Ectodermal cell (in vitro differentiated cells): ENCODE results near the gene TLR10.
"Not testable (repeated sequence)": the region's sequence is repeated elsewhere in the genome, so short reads cannot be mapped to it uniquely, and the experiment has no call there.

Experiments
- H3K27ac ChIP-seq: 2 replicates; pipeline ENCODE4 v1.7.0; 2013; ENCODE audit warnings: mild to moderate bottlenecking, low read depth, low read length; ENCODE audit not compliant: insufficient read depth, poor library complexity, severe bottlenecking
- H3K27me3 ChIP-seq: 2 replicates; pipeline ENCODE4 v1.7.0; 2013; ENCODE audit warnings: mild to moderate bottlenecking, low read length; ENCODE audit not compliant: insufficient read depth, control insufficient read depth, poor library complexity, severe bottlenecking
- H3K36me3 ChIP-seq: one replicate; pipeline ENCODE4 v1.7.0; 2013; ENCODE audit warnings: low read length; ENCODE audit not compliant: control insufficient read depth, insufficient read depth
- H3K4me1 ChIP-seq: one replicate; pipeline ENCODE4 v1.7.0; 2013; ENCODE audit warnings: low read length; ENCODE audit not compliant: control insufficient read depth, insufficient read depth
- H3K4me3 ChIP-seq: 2 replicates; pipeline ENCODE4 v1.7.0; 2013; ENCODE audit warnings: low read depth, low read length, control low read depth; ENCODE audit not compliant: insufficient read depth
- H3K9me3 ChIP-seq: 2 replicates; pipeline ENCODE4 v1.7.0; 2013; ENCODE audit warnings: mild to moderate bottlenecking, low read length, moderate library complexity; ENCODE audit not compliant: control insufficient read depth
- WGBS, 2 experiments: methylation state at CpG; one replicate each; pipeline ENCODE4 v1.1.7; 2013; ENCODE audit warnings: missing lambda C conversion rate in 2 of 2; 5-methylcytosine and 5-hydroxymethylcytosine counted together

TLR10 gene

DNA sequence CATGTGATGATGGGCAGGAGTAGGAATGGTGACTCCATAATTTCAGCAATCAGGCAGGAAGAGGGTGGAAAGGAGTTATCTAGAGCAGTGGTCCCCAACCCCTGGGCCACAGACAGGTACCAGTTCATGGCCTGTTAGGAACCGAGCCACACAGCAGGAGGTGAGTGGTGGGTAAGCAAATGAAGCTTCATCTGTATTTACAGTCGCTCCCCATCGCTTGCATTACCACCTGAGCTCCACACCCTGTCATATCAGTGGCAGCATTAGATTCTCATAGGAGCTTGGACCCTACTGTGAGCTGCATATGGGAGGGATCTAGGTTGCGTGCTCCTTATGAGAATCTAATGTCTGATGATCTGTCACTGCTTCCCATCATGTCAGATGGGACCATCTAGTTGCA lies 1.4 kb upstream of the TLR10 start:
- H3K27me3 ChIP-seq, result no peaks in the 10 kb centered on the region
- H3K4me3 ChIP-seq, result no peak overlapping the region
- 94% methylated on average over 4 of the region's 4 CpGs for WGBS, 2 experiments
- no peaks in the 10 kb centered on the region for H3K36me3 ChIP-seq
- H3K4me1 ChIP-seq, result no peaks in the 10 kb centered on the region
- H3K27ac ChIP-seq, result no peak overlapping the region
- no peaks in the 10 kb centered on the region for H3K9me3 ChIP-seq

DNA sequence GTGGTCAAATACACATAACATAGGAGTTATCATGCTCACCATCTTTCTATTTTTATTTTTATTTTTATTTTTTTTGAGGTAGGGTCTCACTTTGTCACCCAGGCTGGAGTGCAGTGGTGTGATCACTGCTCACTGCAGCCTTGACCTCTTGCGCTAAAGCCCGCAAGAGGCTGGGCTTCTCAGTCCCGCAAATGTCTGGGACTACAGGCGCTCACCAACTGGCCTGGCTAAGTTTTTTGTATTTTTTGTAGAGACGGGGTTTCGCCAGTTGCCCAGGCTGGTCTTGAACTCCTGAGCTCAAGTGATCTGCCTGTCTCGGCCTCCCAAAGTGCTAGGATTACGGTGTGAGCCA lies 295 bp upstream of the TLR10 start:
- no peak overlapping the region for H3K4me3 ChIP-seq
- no peaks in the 10 kb centered on the region for H3K36me3 ChIP-seq
- H3K9me3 ChIP-seq, result no peaks in the 10 kb centered on the region
- no peaks in the 10 kb centered on the region for H3K4me1 ChIP-seq
- H3K27ac ChIP-seq, result no peak overlapping the region
- 88 to 91% methylated on average over 8 of the region's 8 CpGs for WGBS, 2 experiments
- H3K27me3 ChIP-seq, result no peaks in the 10 kb centered on the region

DNA sequence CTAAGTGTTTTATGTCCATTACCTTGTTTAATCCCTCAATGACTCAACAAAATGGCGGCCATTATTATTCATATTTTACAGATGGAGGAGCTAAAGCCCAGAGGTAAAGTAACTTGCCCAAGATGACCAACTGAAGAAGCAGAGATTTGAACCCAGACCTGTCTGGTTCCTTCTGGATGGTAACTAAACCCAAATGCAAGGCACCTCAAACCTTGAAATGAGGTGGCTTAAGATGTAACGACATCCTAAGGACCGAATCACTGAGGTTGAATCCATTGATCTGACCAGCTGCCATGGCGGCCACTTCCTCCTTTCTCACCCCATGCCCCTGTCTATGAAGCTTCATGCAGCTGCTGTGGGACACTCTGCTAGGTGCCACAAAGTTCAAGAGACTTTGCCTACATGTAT lies 932 bp downstream of the TLR10 start:
- Histone ChIP-seq H3K27ac (no peak overlapping the region), H3K36me3 (no peaks in the 10 kb centered on the region), H3K27me3 (no peaks in the 10 kb centered on the region), H3K4me3 (no peak overlapping the region), H3K9me3 (no peaks in the 10 kb centered on the region), H3K4me1 (no peaks in the 10 kb centered on the region)
- WGBS, 2 experiments, result 93 to 97% methylated on average over 4 of the region's 4 CpGs

DNA sequence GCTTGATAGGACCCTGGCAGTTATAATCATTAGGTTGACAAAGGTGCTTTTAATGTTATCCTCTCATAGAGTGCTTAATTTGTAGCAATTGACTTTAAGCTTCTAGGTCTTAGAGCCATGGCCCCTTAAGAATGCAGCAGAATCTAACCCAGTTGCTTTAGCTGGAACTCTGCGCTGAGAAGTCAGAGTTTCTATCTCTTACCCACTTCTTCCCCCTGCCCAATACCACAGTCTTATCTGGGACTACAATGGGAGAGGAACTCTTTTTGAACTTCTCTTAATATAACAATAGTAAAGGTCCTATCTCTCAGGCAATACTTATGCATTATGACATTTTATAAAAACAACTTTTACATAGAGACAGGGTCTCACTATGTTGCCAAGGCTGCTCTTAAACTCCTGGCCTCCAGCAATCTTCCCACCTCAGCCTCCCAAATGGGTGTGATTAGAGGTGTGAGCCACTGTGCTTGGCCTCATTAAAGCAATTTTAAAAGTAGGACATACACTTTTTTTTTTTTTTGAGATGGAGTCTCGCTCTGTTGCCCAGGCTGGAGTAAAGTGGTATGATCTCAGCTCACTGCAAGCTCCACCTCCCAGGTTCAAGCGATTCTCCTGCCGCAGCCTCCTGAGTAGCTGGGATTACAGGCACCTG lies 1.8 kb downstream of the TLR10 start:
- H3K4me1 ChIP-seq, result no peaks in the 10 kb centered on the region
- no peaks in the 10 kb centered on the region for H3K27me3 ChIP-seq
- 87 to 94% methylated on average over 4 of the region's 4 CpGs for WGBS, 2 experiments
- no peaks in the 10 kb centered on the region for H3K9me3 ChIP-seq
- no peak overlapping the region for H3K27ac ChIP-seq
- no peak overlapping the region for H3K4me3 ChIP-seq
- H3K36me3 ChIP-seq, result no peaks in the 10 kb centered on the region

DNA sequence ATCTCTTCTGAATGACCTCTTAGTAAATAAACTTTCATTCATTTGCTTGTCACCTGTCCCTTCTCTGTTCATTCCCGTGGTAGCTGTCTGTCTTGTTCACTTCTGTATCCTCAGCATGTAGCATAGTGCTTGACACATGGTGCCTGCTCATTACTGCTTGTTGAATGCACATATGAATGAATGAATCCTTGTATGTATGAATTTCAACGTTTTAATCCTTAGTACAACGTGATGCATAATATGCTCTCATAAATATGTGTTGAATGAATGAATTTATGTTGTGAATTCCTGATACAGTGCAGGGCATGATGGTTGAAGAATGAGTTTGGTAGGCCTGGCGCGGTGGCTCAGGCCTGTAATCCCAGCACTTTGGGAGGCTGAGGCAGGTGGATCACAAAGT lies 3.0 kb downstream of the TLR10 start:
- Histone ChIP-seq H3K27me3 (no peaks in the 10 kb centered on the region), H3K4me3 (no peak overlapping the region), H3K27ac (no peak overlapping the region), H3K36me3 (no peaks in the 10 kb centered on the region), H3K9me3 (no peaks in the 10 kb centered on the region), H3K4me1 (no peaks in the 10 kb centered on the region)
- 91 to 97% methylated on average over 5 of the region's 5 CpGs for WGBS, 2 experiments

DNA sequence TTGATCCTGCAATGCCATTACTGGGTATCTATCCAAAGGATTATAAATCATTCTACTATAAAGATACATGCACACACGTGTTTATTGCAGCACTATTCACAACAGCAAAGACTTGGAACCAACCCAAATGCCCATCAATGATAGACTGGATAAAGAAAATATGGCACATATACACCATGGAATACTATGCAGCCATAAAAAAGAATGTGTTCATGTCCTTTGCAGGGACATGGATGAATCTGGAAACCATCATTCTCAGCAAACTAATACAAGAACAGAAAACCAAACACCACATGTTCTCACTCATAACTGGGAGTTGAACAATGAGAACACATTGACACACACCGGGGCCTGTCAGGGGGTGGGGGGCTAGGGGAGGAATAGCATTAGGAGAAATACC lies 4.9 kb downstream of the TLR10 start:
- H3K4me1 ChIP-seq, H3K27ac ChIP-seq, H3K36me3 ChIP-seq, H3K4me3 ChIP-seq, H3K27me3 ChIP-seq, H3K9me3 ChIP-seq: not testable (repeated sequence)
- WGBS, 2 experiments, result 75 to 100% methylated on average over 1 to 2 of the region's 2 CpGs

DNA sequence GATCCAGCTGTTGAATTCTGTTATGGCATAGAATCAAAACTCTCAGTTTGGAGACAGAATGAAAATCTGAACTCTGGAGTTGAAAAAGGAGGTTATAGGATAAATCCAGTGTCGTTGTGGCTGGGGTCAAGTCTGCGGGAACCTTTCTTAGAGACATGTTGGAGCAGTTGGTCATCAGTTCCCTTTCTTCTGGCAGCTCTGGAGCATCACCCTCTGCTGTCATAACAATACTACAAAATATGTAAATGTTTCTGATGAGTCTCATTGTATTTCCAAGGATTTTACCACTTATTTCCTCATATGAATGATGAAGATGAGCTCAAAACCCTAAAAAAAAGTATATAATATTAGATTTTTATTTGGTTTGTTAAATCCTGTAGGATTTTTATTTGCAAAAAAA lies 7.5 kb downstream of the TLR10 start:
- H3K36me3 ChIP-seq, result no peaks in the 10 kb centered on the region
- no peaks in the 10 kb centered on the region for H3K9me3 ChIP-seq
- no peaks in the 10 kb centered on the region for H3K4me1 ChIP-seq
- H3K27ac ChIP-seq, result no peak overlapping the region
- H3K4me3 ChIP-seq, result no peak overlapping the region
- no peaks in the 10 kb centered on the region for H3K27me3 ChIP-seq
- 95 to 97% methylated on average over 2 of the region's 2 CpGs for WGBS, 2 experiments

DNA sequence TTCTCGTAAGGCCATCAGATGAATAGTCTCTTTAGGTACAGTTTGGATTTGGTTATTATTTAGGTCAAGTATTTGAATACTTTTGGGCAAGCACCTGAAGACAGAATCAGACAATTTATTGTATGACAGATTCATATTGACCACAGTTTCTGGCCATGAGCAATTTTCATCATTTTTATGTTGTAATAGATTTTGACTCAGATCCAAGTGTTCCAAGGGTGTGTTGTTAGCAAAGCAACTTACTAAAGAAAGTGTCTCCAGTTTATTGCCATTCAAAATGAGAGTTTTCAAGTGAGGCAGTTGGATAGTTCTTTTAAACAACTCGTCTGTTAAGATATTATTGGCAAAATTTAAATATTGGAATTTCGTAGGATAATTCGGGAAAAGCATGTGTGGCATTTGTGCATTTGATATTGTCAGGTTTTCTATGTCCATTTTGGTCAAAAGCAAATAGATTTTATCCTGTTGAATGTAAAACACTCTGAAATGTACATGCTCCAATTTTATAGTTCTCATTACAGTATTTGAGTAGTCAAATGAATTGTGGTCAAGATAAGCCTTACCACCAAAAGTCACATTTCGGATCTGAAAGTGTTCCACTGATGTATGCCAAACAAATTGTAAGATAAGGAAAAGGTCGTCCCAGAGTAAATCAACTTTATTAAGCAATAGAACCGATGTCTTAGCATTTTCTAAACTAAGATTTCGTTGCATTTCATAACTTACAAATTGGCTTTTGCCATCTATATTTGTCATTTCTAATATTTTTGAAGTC lies 8.4 kb downstream of the TLR10 start:
- no peak overlapping the region for H3K27ac ChIP-seq
- no peaks in the 10 kb centered on the region for H3K4me1 ChIP-seq
- no peaks in the 10 kb centered on the region for H3K27me3 ChIP-seq
- no peaks in the 10 kb centered on the region for H3K36me3 ChIP-seq
- H3K4me3 ChIP-seq, result no peak overlapping the region
- 88 to 93% methylated on average over 8 of the region's 8 CpGs for WGBS, 2 experiments
- no peaks in the 10 kb centered on the region for H3K9me3 ChIP-seq

DNA sequence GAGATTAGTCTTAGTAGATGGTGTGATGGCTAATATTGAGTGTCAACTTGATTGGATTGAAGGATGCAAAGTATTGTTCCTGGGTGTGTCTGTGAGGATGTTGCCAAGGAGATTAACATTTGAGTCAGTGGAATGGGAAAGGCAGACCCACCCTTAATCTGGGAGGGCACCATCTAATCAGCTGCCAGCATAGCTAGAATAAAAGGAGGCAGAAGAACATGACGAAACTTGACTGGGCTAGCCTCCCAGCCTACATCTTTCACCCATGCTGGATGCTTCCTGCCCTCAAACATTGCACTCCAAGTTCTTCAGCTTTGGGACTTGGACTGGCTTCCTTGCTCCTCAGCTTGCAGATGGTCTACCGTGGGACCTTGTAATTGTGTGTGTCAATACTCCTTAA lies 12.5 kb downstream of the TLR10 start:
- H3K9me3 ChIP-seq, H3K27ac ChIP-seq, H3K4me3 ChIP-seq, H3K27me3 ChIP-seq, H3K4me1 ChIP-seq, H3K36me3 ChIP-seq: not testable (repeated sequence)
- WGBS, 2 experiments, result 89 to 92% methylated on average over 1 of the region's 2 CpGs

DNA sequence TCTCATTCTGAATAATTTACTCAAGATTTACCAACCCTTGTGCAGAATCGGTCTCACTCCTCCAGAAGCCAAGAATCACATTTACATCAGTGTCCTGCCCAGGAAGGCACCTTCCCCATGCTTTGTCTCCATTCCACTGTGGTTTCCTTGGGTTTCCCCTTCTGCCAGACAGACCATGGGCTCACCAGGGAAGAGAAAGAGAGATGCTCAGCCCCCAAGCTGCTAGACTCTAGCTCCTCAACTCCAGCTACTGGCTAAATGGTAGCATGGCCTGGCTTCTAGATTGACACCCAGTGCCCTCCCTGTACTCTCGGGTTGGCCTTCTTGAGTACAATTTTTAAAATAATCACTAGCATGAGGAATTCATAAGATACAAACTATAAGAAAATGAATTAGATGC lies 12.9 kb downstream of the TLR10 start:
- Histone ChIP-seq H3K9me3 (no peaks in the 10 kb centered on the region), H3K27ac (no peak overlapping the region), H3K4me3 (no peak overlapping the region), H3K27me3 (no peaks in the 10 kb centered on the region), H3K36me3 (no peaks in the 10 kb centered on the region), H3K4me1 (no peaks in the 10 kb centered on the region)
- 82 to 93% methylated on average over 1 to 2 of the region's 2 CpGs for WGBS, 2 experiments
